Gastroesophageal sphincter (tissue), 3 donors: ENCODE results near the gene ZBTB4.

Experiments used
- EP300 ChIP-seq: sonication (generic); formaldehyde crosslinking; IDR thresholded peaks from one replicate; pipeline ENCODE4 v1.6.1; 2017; ENCODE audit warnings: antibody characterized with exemption, mild to moderate bottlenecking
- POLR2A ChIP-seq, 2 donors: fragments of 450-650 bp; IDR thresholded peaks; one replicate each; pipeline ENCODE4 v1.6.1; 2017; ENCODE audit warnings: antibody characterized with exemption in 2 of 2, mild to moderate bottlenecking in 2 of 2, moderate library complexity in 1 of 2
- POLR2AphosphoS5 ChIP-seq: sonication (generic); formaldehyde crosslinking; IDR thresholded peaks from one replicate; pipeline ENCODE4 v1.6.1; 2017; ENCODE audit warnings: antibody characterized with exemption
- TF ChIP-seq, protein P1 (sequence below), 4 experiments: fragments of 200-600 bp in 2 of 4; fragments of 450-650 bp in 2 of 4; sonication (generic) in 1 of 4; IDR thresholded peaks; one replicate each; pipeline ENCODE4 v1.5.1; 2017 to 2019; ENCODE audit warnings: antibody characterized with exemption in 4 of 4, mild to moderate bottlenecking in 2 of 4, moderate library complexity in 2 of 4

DNA sequence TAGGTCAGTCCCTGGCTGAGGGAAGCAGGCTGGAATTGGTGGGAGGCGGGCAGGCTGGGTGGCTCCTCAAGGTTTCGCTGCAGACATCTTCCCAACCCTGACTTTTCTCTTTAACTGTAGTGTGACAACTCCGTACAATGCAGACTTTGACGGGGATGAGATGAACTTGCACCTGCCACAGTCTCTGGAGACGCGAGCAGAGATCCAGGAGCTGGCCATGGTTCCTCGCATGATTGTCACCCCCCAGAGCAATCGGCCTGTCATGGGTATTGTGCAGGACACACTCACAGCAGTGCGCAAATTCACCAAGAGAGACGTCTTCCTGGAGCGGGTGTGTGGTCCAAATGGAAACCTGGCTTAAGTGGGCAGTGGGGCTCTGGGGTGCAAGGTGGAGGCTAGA, 19.7 kb upstream of the ZBTB4 start:
- TF ChIP-seq, protein P1, sequence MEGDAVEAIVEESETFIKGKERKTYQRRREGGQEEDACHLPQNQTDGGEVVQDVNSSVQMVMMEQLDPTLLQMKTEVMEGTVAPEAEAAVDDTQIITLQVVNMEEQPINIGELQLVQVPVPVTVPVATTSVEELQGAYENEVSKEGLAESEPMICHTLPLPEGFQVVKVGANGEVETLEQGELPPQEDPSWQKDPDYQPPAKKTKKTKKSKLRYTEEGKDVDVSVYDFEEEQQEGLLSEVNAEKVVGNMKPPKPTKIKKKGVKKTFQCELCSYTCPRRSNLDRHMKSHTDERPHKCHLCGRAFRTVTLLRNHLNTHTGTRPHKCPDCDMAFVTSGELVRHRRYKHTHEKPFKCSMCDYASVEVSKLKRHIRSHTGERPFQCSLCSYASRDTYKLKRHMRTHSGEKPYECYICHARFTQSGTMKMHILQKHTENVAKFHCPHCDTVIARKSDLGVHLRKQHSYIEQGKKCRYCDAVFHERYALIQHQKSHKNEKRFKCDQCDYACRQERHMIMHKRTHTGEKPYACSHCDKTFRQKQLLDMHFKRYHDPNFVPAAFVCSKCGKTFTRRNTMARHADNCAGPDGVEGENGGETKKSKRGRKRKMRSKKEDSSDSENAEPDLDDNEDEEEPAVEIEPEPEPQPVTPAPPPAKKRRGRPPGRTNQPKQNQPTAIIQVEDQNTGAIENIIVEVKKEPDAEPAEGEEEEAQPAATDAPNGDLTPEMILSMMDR (IDR thresholded peaks at IDR 0.05): no peak
- TF ChIP-seq POLR2A (IDR thresholded peaks at IDR 0.05): no peak
- no peak for TF ChIP-seq EP300
- TF ChIP-seq POLR2AphosphoS5: no peak
